Loucy (cell line): Measurements from ENCODE around the gene HOXB4.

Experiments
- H2AFZ ChIP-seq: fragments of 200-600 bp; sonication (generic); 2 replicates; pipeline ENCODE4 v1.6.0; 2016; ENCODE audit warnings: antibody characterized with exemption, mild to moderate bottlenecking, low read length, moderate library complexity
- H3F3A ChIP-seq: fragments of 200-600 bp; 2 replicates; pipeline ENCODE4 v1.6.0; 2016; ENCODE audit warnings: antibody characterized with exemption, low read depth, mild to moderate bottlenecking
- H3K27me3 ChIP-seq: fragments of 200-600 bp; sonication (generic); 2 replicates; pipeline ENCODE4 v1.6.1; 2014; ENCODE audit warnings: low read length, mild to moderate bottlenecking; ENCODE audit not compliant: insufficient read depth, poor library complexity, severe bottlenecking
- H3K36me3 ChIP-seq: fragments of 200-600 bp; sonication (generic); 2 replicates; pipeline ENCODE4 v1.6.1; 2016; ENCODE audit warnings: low read length; ENCODE audit not compliant: insufficient read depth
- H3K4me1 ChIP-seq: fragments of 200-600 bp; sonication (generic); 2 replicates; pipeline ENCODE4 v1.5.1; 2014; ENCODE audit warnings: low read length, mild to moderate bottlenecking; ENCODE audit not compliant: insufficient read depth, poor library complexity, severe bottlenecking
- H3K4me2 ChIP-seq: fragments of 200-600 bp; sonication (generic); 2 replicates; pipeline ENCODE4 v1.6.0; 2014; ENCODE audit warnings: antibody characterized with exemption, low read length, low read depth, mild to moderate bottlenecking; ENCODE audit not compliant: poor library complexity, severe bottlenecking
- H3K4me3 ChIP-seq: fragments of 200-600 bp; sonication (generic); 2 replicates; pipeline ENCODE4 v1.5.1; 2014; ENCODE audit warnings: low read length, mild to moderate bottlenecking, mixed read lengths; ENCODE audit not compliant: poor library complexity, severe bottlenecking
- H3K79me2 ChIP-seq: fragments of 200-600 bp; sonication (generic); 2 replicates; pipeline ENCODE4 v1.6.1; 2014; ENCODE audit warnings: low read length; ENCODE audit not compliant: insufficient read depth
- H3K9ac ChIP-seq: fragments of 200-600 bp; sonication (generic); 2 replicates; pipeline ENCODE4 v1.6.0; 2014; ENCODE audit warnings: mild to moderate bottlenecking, low read depth, low read length, moderate library complexity; ENCODE audit not compliant: poor library complexity, severe bottlenecking
- H3K9me2 ChIP-seq: fragments of 200-600 bp; sonication (generic); replicated peaks from 2 replicates; pipeline ENCODE4 v1.6.1; 2016; ENCODE audit warnings: low read depth, low read length, mixed read lengths
- H3K9me3 ChIP-seq: fragments of 200-600 bp; sonication (generic); 2 replicates; pipeline ENCODE4 v1.6.1; 2014; ENCODE audit warnings: mild to moderate bottlenecking, antibody characterized with exemption, low read length, low read depth; ENCODE audit not compliant: insufficient read depth
- H4K20me1 ChIP-seq: fragments of 200-600 bp; sonication (generic); 2 replicates; pipeline ENCODE4 v1.6.0; 2014; ENCODE audit warnings: antibody characterized with exemption, low read length, mild to moderate bottlenecking; ENCODE audit not compliant: insufficient read depth, poor library complexity, severe bottlenecking
- CTCF ChIP-seq: fragments of 200-600 bp; sonication (generic); conservative IDR thresholded peaks from 2 replicates; pipeline ENCODE4 v1.5.1; 2014; ENCODE audit warnings: mild to moderate bottlenecking, antibody characterized with exemption, low read length
- EZH2phosphoT487 ChIP-seq: fragments of 200-600 bp; IDR thresholded peaks from 2 replicates; pipeline ENCODE4 v1.6.1; 2018; ENCODE audit warnings: antibody characterized with exemption, mild to moderate bottlenecking, moderate library complexity, borderline replicate concordance

HOXB4 gene

GRCh38 chr17:48608494-48608834, 30.3 kb upstream of the HOXB4 start:
- H3K36me3 ChIP-seq: no peaks in the 10 kb centered on the region
- 0 out of 2 replicates have a peak, but pooled peaks cover 4% of the 10 kb centered on the region for H3F3A ChIP-seq
- H2AFZ ChIP-seq: no peak overlapping the region
- H3K9ac ChIP-seq: peak overlapping the region; percentile 100
- H3K4me3 ChIP-seq: peak overlapping the region; percentile 89
- H3K27me3 ChIP-seq: peaks cover 22% of the 10 kb centered on the region
- peaks cover 100% of the 10 kb centered on the region for H3K79me2 ChIP-seq
- H3K9me2 ChIP-seq: no peaks in the 10 kb centered on the region
- H3K4me1 ChIP-seq: peaks cover 40% of the 10 kb centered on the region
- H4K20me1 ChIP-seq: peaks cover 17% of the 10 kb centered on the region
- H3K4me2 ChIP-seq: peak overlapping the region; percentile 98
- H3K9me3 ChIP-seq: no peaks in the 10 kb centered on the region
- no peak for TF ChIP-seq CTCF
- no peak for TF ChIP-seq EZH2phosphoT487

GRCh38 chr17:48606892-48607614, 28.9 kb upstream of the HOXB4 start:
- peak overlapping the region; percentile 100 for H3K9ac ChIP-seq
- 0 out of 2 replicates have a peak, but pooled peaks cover 4% of the 10 kb centered on the region for H3F3A ChIP-seq
- no peaks in the 10 kb centered on the region for H3K9me2 ChIP-seq
- H3K9me3 ChIP-seq: no peaks in the 10 kb centered on the region
- TF ChIP-seq CTCF: no peak
- TF ChIP-seq EZH2phosphoT487: no peak
- peaks cover 25% of the 10 kb centered on the region for H4K20me1 ChIP-seq
- H3K79me2 ChIP-seq: peaks cover 100% of the 10 kb centered on the region
- peak overlapping the region; percentile 98 for H3K4me2 ChIP-seq
- peak overlapping the region; percentile 89 for H3K4me3 ChIP-seq
- H3K27me3 ChIP-seq: peaks cover 31% of the 10 kb centered on the region
- peaks cover 8% of the 10 kb centered on the region for H3K36me3 ChIP-seq
- no peak overlapping the region for H2AFZ ChIP-seq
- H3K4me1 ChIP-seq: peaks cover 40% of the 10 kb centered on the region

- Histone ChIP-seq H3K27me3 (peaks cover 39% of the 10 kb centered on the region), H3K4me3 (peak overlapping the region; percentile 89), H3K9me3 (no peaks in the 10 kb centered on the region), H3K36me3 (peaks cover 15% of the 10 kb centered on the region), H3K9ac (peak overlapping the region; percentile 100), H3F3A (0 out of 2 replicates have a peak, but pooled peaks cover 4% of the 10 kb centered on the region), H3K4me2 (peak overlapping the region; percentile 98), H2AFZ (no peak overlapping the region), H3K9me2 (no peaks in the 10 kb centered on the region), H3K4me1 (peaks cover 40% of the 10 kb centered on the region), H3K79me2 (peaks cover 100% of the 10 kb centered on the region), H4K20me1 (peaks cover 33% of the 10 kb centered on the region)
- TF ChIP-seq CTCF: no peak
- no peak for TF ChIP-seq EZH2phosphoT487
These were observed 28.1 kb upstream of the HOXB4 start for GRCh38 chr17:48605991-48606891.
